Pancreas (tissue), 10 donors: ENCODE results near the gene HERC3. TPM values are rescaled to one million over a fixed set of nuclear protein-coding genes. Genes with fewer than 3 reads are reported as not detected.
A peak's percentile ranks its signal among the peaks of the same experiment; 100 is the strongest.

Source experiments
- ATAC-seq, 4 donors: fragments of 200-7000 bp; cut with Tn5 transposase; one replicate each; pipeline versions ENCODE4 v1.8.0 to v1.9.1; 2020; ENCODE audit warnings: mild to moderate bottlenecking in 4 of 4, moderate library complexity in 4 of 4
- DNase-seq, 6 donors: peaks; one replicate each; pipeline ENCODE4 v3.0.0-alpha.2; 2020
- FAIRE-seq: peaks from 2 replicates; lab custom pipeline; 2012; peaks lifted over from hg19 to GRCh38; lab: Jason Lieb, UNC
- H3K27ac ChIP-seq, 4 donors: fragments of 200-600 bp; sonication (generic); 1 replicate in 3 of 4; 2 replicates in 1 of 4; pipeline versions ENCODE4 v1.5.0 to v1.8.0; 2020
- H3K27me3 ChIP-seq, 4 donors: fragments of 200-600 bp; one replicate each; pipeline ENCODE4 v1.8.0; 2021
- H3K36me3 ChIP-seq, 3 donors: fragments of 200-600 bp; sonication (generic) in 1 of 3; one replicate each; pipeline versions ENCODE4 v1.5.0 to v1.8.0; 2020 to 2021
- H3K4me1 ChIP-seq, 3 donors: fragments of 200-600 bp; one replicate each; pipeline ENCODE4 v1.8.0; 2021
- H3K4me3 ChIP-seq, 4 donors: fragments of 200-600 bp; sonication (generic) in 2 of 4; one replicate each; pipeline versions ENCODE4 v1.5.0 to v1.8.0; 2020 to 2021
- H3K9me3 ChIP-seq, 4 donors: fragments of 200-600 bp; one replicate each; pipeline ENCODE4 v1.8.0; 2021
- WGBS, 2 donors: extraction: QIAGEN DNeasy Blood & Tissue Kit; methylation state at CpG; one replicate each; pipeline ENCODE4 v1.1.7; 2013; 5-methylcytosine and 5-hydroxymethylcytosine counted together
- intact Hi-C, 3 donors: fragments of 100-400 bp; cut with DNase I; formaldehyde crosslinking; loops; one replicate each; pipeline versions ENCODE4 v1.11.1 to v1.14.2; 2022
- polyA plus RNA-seq, 2 donors: library from polyadenylated mRNA; stranded (reverse); fragments of 200-250 nt; gene quantifications; one replicate each; pipeline ENCODE4 v1.2.3, GENCODE V29; 2013
- total RNA-seq, 6 donors: library from RNA; stranded (reverse); fragmentation: NEBNext Ultra II Directional in 4 of 6; extraction: Animal tissue kit (Norgen Biotek cat#: 25700) in 4 of 6; gene quantifications; one replicate each; pipeline versions ENCODE4 v1.2.1 to v1.2.4, GENCODE V29; 2021 to 2023
- TF ChIP-seq, protein P1 (sequence below), 4 donors: fragments of 200-600 bp; sonication (generic) in 3 of 4; IDR thresholded peaks; one replicate each; pipeline versions ENCODE4 v1.5.0 to v1.8.0; 2021; ENCODE audit warnings: antibody characterized with exemption in 4 of 4
- donor health status: healthy with polysubstance abuse.
- donor health status: DM: no; HTN: no; CAD: no; lungs with moderate emphysema.
- donor health status: DM: no; HTN: no; CAD: no.
- donor health status: control.
- donor health status: control.
- donor health status: Bipolar disorder and iron deficiency.
- donor health status: DM: yes; HTN: yes; CAD: no.
- donor health status: DM: no; HTN: no; CAD: no.
- donor health status: DM: no; HTN: no; CAD: no.
- donor health status: DM: yes; HTN: yes; CAD: no.

HERC3 gene
- total and polyA plus RNA-seq, 8 donors, result 2.7 to 18.0 (median 8.0) TPM

DNA sequence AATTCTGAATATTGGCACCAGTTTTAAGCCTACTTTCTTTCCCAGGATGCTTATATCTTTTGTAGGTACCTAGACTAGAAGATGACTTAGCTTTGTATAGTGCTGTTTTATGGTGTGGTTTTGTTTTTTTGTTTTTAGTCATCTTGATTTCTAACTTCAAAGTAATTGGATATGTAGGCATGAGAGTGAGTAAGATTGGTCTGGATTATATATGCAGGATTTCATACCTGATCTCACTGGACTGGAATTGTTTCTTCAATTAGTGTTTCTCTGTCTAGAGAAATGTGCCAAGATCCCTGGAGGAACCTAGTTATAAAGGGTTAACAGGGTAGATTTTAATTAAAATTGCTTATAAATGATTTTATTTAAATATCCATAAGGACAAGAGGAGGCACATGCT lies 82.3 kb downstream of the HERC3 start:
- H3K4me1 ChIP-seq, result no peaks in the 10 kb centered on the region
- no peaks in the 10 kb centered on the region for H3K9me3 ChIP-seq
- H3K4me3 ChIP-seq, result no peak overlapping the region
- TF ChIP-seq, protein P1, sequence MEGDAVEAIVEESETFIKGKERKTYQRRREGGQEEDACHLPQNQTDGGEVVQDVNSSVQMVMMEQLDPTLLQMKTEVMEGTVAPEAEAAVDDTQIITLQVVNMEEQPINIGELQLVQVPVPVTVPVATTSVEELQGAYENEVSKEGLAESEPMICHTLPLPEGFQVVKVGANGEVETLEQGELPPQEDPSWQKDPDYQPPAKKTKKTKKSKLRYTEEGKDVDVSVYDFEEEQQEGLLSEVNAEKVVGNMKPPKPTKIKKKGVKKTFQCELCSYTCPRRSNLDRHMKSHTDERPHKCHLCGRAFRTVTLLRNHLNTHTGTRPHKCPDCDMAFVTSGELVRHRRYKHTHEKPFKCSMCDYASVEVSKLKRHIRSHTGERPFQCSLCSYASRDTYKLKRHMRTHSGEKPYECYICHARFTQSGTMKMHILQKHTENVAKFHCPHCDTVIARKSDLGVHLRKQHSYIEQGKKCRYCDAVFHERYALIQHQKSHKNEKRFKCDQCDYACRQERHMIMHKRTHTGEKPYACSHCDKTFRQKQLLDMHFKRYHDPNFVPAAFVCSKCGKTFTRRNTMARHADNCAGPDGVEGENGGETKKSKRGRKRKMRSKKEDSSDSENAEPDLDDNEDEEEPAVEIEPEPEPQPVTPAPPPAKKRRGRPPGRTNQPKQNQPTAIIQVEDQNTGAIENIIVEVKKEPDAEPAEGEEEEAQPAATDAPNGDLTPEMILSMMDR (IDR thresholded peaks at IDR 0.05), result no peak
- no peak for ATAC-seq
- DNase-seq, result no peak
- FAIRE-seq, result no peak
- H3K36me3 ChIP-seq, result peaks cover 0 to 21% (median 0%) of the 10 kb centered on the region in 3 donors
- intact Hi-C loops, result no loop called here
- H3K27me3 ChIP-seq, result no peaks in the 10 kb centered on the region
- H3K27ac ChIP-seq, result no peak overlapping the region

DNA sequence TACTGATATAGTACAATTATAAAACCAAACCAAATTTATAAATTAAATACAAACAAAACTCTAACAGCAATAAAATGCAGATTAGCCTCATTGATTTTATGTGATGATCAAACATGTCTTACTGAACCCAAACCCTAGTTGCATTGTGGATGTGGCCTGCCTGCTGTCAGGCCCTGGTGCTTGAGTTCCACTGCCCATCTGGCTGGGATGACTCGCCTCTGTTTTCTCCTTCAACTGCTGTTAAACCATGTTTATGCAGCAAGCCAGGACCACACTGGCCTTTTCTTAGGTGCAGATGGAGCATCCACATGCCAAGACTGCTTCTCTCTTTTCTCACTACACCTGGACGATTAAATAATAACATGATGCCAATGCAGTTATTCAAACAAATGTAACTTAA lies 82.7 kb downstream of the HERC3 start:
- DNase-seq (no peak), FAIRE-seq (no peak), ATAC-seq (no peak)
- Histone ChIP-seq H3K4me3 (no peak overlapping the region), H3K4me1 (no peaks in the 10 kb centered on the region), H3K36me3 (peaks cover 0 to 21% (median under 1%) of the 10 kb centered on the region in 3 donors), H3K27ac (no peak overlapping the region), H3K9me3 (no peaks in the 10 kb centered on the region), H3K27me3 (no peaks in the 10 kb centered on the region)
- TF ChIP-seq, protein P1 (IDR thresholded peaks at IDR 0.05), result no peak
- intact Hi-C loops, result no loop called here
- WGBS, 2 donors, result 87 to 91% methylated on average over 2 of the region's 2 CpGs

DNA sequence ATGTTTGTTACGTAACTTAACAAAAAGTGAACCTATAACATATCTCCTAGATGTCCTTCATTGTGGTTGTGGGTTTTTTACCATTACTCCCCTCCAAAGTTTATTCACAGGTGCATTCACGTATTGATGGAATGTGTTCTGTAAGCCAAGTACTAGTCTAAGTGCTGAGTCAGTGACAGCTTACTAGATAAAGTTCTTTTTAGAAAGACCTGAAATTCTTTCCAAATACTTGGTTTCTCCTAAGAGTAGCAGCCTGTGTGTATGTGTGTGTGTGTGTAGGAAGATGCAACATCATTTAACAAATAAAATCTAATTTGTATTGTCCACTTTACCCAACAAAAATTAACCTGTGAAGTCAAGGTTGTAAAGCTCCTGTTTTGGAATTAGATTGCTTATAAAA lies 83.3 kb downstream of the HERC3 start:
- TF ChIP-seq, protein P1 (IDR thresholded peaks at IDR 0.05), result no peak
- H3K27ac ChIP-seq, result no peak overlapping the region
- H3K4me1 ChIP-seq, result no peaks in the 10 kb centered on the region
- H3K4me3 ChIP-seq, result no peak overlapping the region
- no peak for ATAC-seq
- no peaks in the 10 kb centered on the region for H3K9me3 ChIP-seq
- no peak for DNase-seq
- H3K36me3 ChIP-seq, result peaks cover 0 to 26% (median 4%) of the 10 kb centered on the region in 3 donors
- FAIRE-seq, result no peak
- intact Hi-C loops, result no loop called here
- no peaks in the 10 kb centered on the region for H3K27me3 ChIP-seq
- 67 to 68% methylated on average over 2 of the region's 2 CpGs for WGBS, 2 donors

DNA sequence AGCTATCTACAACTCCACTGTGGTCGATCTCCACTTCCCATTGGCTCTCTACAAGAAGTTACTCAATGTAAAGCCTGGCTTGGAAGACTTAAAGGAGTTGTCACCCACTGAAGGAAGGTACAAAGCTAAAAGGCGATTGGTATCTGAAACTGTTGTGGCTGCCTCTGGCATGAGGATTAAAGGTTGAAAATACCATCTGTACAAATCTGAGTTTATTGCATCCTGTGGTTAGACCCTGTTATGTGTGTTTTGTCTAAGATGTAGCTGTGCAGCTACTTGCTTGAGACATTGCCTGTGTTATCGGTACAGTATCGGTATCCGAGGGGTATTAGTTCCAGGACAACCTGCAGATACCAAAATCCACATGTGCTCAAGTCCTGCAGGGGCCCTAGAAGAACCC lies 88.9 kb downstream of the HERC3 start:
- 93 to 95% methylated on average over 5 of the region's 5 CpGs for WGBS, 2 donors
- peaks cover 0 to 29% (median 7%) of the 10 kb centered on the region in 3 donors for H3K36me3 ChIP-seq
- FAIRE-seq (no peak), DNase-seq (no peak), ATAC-seq (no peak)
- no peaks in the 10 kb centered on the region for H3K9me3 ChIP-seq
- H3K4me1 ChIP-seq, result no peaks in the 10 kb centered on the region
- H3K27me3 ChIP-seq, result no peaks in the 10 kb centered on the region
- no peak overlapping the region for H3K27ac ChIP-seq
- TF ChIP-seq, protein P1 (IDR thresholded peaks at IDR 0.05), result no peak
- intact Hi-C loops, result no loop called here
- H3K4me3 ChIP-seq, result no peak overlapping the region

DNA sequence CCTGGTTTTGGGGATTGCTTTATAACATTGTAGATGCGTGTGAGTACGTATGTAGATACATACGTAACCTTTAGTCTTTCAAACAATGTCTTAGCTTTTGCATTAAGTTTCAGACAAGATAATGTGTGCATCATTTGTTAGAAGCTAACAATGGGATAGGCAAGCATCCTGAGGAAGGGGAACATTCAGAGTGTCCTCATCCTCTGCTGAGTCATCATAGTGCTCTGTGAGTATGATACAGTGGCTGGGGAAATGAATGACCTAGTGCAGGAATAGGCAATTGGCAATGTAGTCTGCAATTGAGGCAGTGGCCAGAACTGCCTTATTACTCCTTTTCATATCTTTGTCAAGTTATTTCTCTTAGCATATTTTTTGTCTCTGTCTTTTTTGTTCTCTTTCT lies 98.1 kb downstream of the HERC3 start:
- intact Hi-C loops, result no loop called here
- Histone ChIP-seq H3K9me3 (no peaks in the 10 kb centered on the region), H3K36me3 (peaks cover 0 to 6% (median 0%) of the 10 kb centered on the region in 3 donors), H3K27me3 (no peaks in the 10 kb centered on the region), H3K4me1 (no peaks in the 10 kb centered on the region), H3K4me3 (no peak overlapping the region), H3K27ac (no peak overlapping the region)
- TF ChIP-seq, protein P1 (IDR thresholded peaks at IDR 0.05), result no peak
- peak in 2 of 4 donors; percentile 52 to 77 for ATAC-seq
- DNase-seq, result no peak
- 97 to 99% methylated on average over 3 of the region's 3 CpGs for WGBS, 2 donors
- no peak for FAIRE-seq
